Ammon's horn (tissue), 1 donor: ENCODE measurements around the gene GTPBP4.
A peak's percentile ranks its signal among the peaks of the same experiment; 100 is the strongest.

ENCODE experiments used
- DNase-seq: peaks from one replicate; pipeline ENCODE4 v3.0.0-alpha.2; 2016; ENCODE audit warnings: low spot score

GTPBP4 gene

DNA sequence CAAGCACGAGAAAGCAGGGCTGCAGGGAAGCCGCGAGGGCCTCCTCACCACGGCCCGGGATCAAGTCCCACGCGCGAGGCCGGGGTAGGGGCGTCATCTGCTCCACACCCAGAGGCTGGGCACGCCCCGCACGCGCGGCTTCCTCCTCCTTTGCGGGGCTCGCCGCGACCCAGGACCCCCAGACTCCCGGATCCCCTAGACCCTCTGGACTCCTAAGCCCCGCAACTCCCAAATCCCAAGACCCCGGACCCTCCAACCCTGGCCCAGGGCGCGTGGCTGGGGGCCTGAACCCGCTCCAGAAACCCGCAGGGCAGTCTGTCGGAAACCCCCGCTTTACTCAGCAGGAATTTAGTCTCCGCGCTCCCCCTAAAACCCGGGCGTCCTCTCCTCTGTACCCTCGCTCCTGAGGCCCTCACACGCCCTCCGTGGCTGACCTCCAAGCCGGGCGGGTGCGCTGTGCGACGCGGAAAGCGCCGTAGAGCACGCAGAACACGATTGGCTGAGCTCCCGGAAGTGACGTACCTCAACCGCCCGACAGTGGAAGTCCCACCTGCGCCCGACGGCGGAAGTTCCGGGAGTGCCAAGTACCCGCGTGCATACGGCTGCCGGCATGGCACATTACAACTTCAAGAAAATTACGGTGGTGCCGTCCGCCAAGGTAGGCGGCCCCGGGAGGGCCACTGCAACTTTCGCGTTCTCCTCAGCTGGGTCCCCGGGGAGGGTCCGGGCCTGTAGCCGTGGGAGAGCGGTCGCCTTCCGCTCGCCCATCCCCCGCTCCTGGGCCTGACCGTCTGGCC, at the start of gene GTPBP4:
Gene GTPBP4 (plus strand): TSS at position 565 of the 797 bp plus-strand sequence. CDS start 46 bp downstream, at position 611.
- DNase-seq: peak; percentile 99

- DNase-seq: no peak
Measured at GRCh38 chr10:938941-939678, 49.1 kb upstream of the GTPBP4 start.

GRCh38 chr10:943334-944033, 44.8 kb upstream of the GTPBP4 start:
- DNase-seq: no peak

DNA sequence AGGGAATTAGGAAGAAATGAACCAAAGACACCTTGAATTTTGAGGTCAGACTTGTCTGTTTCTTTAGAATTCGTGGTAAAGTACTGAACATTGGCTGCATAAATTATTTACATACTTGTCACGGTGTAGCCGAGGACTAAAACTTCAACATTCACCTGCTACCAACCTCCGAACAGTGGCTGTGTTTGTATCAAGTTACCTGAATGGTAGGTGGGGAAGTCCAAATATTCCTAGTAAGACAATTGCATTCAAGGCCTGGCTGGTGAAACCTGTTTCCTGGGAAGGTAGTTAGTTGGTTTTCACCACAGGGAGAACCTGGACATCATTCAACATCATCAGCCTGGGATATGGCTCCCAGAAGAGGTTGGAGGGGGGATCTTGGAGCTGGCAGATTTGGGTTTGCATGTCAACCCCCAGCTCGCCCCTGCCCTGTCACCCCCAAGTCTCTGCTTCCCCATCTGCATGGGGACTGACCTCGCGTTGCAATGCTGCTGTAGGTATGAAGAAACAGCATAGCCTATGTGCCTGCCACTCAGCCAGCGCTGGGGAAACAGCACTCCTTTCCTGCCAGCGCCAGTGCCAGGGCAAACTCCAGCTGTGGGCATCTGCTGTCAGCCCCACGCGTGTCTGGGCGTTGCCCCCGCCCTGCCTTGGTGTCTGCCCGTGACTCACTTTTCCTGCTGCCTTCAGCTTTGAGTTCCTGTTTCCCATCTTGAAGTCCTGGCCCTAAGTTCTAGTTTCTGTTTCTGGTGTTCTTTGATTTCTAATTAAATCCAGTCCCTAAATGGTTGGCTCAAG, 44.0 kb upstream of the GTPBP4 start:
- peak; percentile 49 for DNase-seq

GRCh38 chr10:945778-946177, 42.5 kb upstream of the GTPBP4 start:
- no peak for DNase-seq

DNA sequence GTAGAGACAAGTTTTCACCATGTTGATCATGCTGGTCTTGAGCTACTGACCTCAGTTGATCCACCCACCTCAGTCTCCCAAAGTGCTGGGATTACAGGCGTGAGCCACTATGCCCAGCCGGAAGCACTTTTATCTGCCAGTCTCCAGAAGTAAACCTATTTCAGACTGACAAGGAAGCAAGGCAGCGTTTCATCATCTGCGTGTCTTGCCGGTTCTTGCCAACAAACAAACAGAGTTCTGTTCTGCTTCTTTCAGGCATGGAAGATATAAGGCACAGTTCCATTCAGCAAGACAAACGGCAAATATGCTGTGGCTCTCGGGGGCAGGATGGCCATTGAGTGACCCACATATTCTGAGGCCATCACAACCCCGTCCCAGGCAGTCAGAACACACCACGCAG, 41.2 kb upstream of the GTPBP4 start:
- peak; percentile 21 for DNase-seq

DNA sequence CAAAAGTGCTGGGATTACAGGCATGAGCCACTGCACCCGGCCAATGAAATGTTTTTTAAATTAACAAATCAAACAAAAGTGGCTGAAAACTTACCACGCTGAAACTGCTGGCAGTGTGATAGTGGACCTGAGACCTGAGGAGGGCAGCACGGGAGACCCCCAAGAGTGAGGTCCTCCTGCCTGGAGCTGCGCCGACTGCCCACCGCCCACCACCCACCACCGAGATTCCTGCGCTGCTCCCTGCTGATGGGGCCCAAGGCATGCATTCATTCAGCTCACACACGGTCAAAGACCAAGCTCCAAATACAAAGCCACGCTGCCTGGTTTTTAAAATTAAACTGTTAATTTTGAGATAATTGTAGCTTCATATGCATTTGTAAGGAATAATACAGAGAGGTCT, 40.4 kb upstream of the GTPBP4 start:
- DNase-seq: no peak

GRCh38 chr10:948347-948746, 39.9 kb upstream of the GTPBP4 start:
- DNase-seq: no peak

GRCh38 chr10:949446-949845, 38.8 kb upstream of the GTPBP4 start:
- no peak for DNase-seq

DNA sequence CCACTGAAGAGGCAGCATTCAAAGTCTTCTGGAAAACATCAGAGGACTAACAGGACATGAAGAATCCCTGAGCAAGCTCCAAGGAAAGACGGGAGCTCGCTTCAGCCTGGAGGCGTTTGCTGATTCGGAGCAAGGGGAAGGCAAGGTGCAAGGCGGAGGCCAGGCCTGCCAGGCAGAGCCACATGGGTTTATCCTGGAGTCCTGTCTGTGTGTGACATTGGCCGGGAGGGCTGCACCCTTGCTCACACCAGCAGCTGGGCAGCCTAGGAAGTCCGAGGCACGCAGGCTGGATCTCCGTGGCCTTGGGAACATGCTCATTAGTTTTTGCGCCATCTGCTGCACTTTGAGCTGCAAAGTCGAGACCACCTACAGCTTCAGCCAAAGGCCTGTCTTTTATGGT, 34.4 kb upstream of the GTPBP4 start:
- DNase-seq: no peak

GRCh38 chr10:954396-954795, 33.8 kb upstream of the GTPBP4 start:
- DNase-seq: no peak

DNA sequence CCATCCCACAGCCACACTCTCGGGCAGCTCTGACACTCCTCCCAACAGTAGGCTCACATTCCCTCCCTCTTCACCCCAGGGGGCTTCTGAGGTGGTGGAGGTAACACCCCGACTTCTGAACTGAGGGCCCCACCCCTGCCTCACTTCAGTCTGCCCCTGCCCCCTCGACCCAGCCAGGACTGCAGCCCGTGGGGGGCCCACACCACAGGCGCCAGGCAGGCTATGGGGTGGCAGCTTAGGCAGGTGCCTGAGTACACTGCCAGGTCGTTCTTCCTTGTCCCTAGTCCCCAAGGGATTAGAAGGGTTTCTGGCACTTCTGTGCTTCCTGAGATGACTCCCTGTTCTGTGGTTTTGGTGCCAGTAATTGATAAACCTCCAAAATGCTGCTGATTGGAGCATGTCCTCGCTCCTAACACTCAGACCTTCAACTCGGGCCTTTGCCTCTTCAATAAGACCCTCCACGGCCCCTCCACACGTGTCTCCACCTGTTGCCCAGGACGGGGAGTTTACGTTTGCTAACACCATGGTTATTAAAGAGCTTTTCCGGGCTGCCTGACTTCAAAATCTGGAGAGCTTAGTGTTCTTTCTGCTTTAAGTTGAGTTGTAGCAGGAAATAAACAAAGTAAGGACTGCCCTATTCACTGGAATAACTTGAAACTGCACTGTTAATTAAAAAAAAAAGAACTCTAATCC, 33.0 kb upstream of the GTPBP4 start:
- no peak for DNase-seq

DNA sequence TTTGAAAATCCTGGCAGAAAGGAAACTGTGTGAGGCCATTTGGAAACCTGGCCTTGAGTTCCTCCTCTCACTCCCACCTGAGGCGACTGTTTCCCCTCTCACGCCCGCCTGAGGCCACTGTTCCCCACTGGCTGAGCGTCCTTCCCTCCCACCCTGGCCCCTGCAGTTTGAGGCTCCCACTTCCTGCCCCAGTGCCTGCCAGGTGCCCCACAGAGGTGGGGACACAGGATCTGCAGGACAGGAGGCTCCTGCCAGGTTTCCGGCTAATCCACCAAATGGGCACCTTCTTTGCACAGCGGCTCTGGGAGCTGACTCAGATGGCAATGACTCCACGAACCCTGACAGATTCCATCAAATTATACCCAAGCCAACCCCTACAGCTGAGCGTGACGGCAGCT, 32.4 kb upstream of the GTPBP4 start:
- DNase-seq: no peak

DNA sequence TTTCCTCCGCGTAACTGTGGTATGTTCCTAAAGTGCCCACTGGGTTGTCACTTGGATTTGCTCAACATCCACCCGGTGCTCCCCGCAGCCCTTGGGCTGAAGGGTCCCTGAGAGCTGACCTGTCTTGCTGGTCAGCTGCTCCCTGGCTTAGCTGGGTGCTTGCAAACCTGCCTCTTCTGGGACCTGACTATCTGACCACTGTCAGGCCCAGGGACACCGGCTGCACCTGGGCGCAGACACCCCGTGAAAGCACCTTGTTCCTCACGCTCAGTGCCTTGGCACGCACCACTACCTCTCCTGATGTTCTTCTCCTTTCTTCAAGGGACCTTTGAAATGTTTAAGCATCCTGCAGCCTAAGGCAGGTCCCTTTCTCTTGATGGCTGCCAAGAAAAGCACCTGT, 30.1 kb upstream of the GTPBP4 start:
- no peak for DNase-seq

DNA sequence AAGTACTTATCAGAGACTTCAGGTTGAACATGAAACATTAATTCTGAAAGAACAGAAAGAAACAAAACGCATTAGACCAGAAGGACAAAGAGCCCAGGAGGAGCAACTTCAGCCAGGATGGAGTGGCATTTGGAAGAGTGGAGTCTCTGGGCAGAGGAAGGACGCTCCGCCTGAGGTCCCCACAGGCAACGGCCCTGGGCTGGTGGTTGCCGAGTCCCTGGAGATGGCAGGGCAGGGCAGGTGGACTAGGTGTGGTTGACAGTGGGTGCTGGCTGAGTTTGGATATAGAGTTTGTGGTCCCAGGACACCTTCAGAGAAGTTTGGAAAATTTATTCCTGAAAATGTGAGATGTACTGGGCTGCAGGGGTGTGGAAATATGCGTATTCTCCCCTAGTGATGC, 29.4 kb upstream of the GTPBP4 start:
- DNase-seq: no peak

- no peak for DNase-seq
Measured at GRCh38 chr10:962342-962741, 25.9 kb upstream of the GTPBP4 start.

DNA sequence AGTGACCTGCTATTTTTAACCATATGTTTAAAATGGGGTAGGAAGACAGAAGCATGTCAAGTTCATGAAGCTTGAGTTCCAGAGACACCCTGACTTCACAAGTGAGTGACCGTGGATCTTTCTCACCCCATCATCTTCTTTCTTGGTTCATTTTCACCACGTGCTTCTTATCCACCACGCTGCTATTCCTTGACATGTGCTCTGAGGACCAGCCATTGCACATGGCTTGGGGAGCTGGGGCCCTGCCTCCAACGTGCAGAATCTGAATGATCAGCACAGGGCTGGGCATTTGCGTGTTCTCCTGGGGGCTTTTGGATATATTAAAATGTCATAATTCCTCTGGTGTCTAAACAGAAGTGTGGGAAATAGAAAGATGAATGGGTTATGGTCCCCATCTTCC, 25.0 kb upstream of the GTPBP4 start:
- no peak for DNase-seq

- no peak for DNase-seq
Measured at GRCh38 chr10:963655-964054, 24.6 kb upstream of the GTPBP4 start.

GRCh38 chr10:964321-964987, 23.8 kb upstream of the GTPBP4 start:
- no peak for DNase-seq

DNA sequence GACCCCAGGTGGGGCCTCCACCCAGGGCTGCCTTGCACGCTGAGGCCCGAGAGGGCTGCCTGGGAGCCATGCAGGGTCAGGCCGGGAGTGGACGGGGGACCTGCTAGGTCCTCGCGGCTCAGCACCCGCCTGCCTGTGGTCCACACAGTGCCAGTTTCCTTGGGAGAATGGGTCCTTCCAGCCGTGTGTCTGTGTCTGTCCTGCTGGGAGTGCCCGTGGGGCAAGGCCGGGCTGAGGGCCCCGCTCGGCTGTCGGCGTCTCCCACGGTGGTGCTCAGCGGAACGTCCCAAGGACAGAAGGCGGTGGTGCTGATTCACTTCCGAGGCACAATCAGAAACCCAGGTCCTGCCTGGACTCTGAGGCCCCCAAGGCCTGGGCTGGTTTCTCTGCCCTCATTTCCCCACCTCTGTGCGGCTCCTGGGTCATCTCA, 23.2 kb upstream of the GTPBP4 start:
- no peak for DNase-seq
